Embryonic facial prominence (tissue), 1 donor: ENCODE measurements around the gene CELSR2.

Experiments
- DNase-seq: peaks from one replicate; pipeline ENCODE4 v3.0.0-alpha.2; 2016; ENCODE audit errors: extremely low spot score

CELSR2 gene

GRCh38 chr1:109231066-109231465, 18.3 kb upstream of the CELSR2 start:
- no peak for DNase-seq

DNA sequence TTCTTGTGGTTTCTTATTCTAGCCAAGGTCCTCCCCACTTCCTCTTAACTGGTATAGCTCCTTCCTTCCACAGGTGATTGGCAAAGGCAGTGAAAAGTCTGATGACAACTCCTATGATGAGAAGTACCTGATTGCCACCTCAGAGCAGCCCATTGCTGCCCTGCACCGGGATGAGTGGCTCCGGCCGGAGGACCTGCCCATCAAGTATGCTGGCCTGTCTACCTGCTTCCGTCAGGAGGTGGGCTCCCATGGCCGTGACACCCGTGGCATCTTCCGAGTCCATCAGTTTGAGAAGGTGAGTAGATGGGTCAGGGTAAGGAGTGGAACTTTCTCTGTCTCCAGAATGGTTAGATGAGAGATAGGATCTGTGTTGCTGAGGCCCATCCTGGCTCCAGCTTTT, 14.2 kb upstream of the CELSR2 start:
- DNase-seq: no peak

DNA sequence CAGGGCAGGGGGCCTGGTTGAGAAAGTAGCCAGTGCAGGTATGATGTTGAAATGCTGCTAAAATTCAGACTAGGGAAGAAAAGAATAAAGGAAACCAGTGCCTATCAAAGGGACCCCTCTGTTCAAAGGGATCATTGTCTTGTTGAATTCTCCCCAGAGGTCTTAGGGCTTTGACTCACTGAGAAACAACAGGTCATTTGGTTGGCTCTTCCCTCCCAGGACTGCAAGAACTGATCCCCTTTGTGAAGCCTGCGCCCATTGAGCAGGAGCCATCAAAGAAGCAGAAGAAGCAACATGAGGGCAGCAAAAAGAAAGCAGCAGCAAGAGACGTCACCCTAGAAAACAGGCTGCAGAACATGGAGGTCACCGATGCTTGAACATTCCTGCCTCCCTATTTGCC, 11.8 kb upstream of the CELSR2 start:
- DNase-seq: no peak

- no peak for DNase-seq
These were observed 11.0 kb upstream of the CELSR2 start for GRCh38 chr1:109238382-109238781.

DNA sequence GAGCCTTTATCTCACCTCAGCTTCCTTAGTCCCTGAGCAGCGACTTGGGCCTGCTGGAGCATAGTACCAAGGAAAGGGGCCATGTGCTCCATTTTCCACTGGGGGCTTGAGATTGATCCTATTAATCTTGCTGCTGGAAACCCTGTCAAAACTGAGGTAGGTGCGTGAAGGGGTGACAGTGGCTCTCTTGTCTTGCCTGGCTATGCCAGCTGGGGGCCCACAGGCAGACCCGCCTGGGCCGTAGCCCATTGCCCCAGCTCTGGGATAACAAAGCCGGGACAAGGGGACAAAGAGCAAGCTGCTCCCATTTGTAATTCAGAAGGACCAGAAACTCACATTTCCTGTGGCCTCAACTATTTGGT, 10.3 kb upstream of the CELSR2 start:
- no peak for DNase-seq

DNA sequence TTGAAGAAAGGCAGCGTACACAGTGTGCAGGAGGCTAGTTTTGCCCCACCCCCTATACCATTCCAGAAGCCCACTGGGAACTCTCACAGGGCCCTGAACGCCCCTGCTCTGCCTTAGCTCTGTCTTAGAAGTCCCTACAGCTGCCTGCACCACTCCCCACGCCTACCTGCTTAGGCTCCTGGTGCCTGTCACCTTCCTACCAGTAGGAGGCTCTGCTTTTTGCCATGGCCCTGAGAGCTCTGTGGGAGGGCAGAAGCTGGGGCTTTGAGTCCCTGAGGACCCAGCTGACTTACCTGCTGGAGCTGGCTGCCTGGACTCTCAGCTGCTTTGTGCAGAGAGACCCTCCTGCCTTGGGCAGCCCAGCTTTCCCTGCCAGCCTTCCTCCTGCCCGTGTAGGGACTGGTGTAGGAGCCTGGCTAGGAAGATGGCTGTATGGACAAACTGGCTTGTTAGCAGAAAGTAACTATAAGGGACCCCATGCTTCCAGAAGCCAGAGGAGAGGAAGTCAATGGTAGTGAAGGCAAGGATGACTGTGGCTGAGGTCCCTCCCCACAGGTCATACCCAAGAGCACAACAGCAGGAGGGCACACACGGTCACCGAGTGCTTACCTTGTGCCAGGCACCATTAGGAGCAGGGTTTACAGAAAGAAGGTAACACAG, 9.8 kb upstream of the CELSR2 start:
- DNase-seq: no peak

GRCh38 chr1:109240158-109241152, 8.9 kb upstream of the CELSR2 start:
- DNase-seq: peak; percentile 34

DNA sequence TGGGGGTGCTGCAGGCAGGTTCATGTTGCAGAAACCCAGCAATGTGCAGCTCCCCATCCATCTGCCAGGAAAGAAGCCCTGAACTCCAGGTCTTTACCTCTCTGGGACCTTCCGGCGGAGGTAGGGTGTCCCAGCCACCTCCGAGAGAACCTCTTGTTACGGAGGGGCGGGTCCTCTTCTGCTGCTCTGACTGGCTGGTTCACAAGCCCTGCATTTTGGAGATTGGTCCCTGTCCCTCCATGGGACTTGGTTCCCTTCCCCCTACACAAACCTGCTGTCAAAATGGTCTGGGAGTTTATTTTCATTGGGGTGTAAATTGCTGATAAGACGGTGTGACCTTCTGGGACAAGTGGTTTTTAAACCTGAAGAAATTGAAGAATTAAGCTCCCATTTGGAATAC, 8.0 kb upstream of the CELSR2 start:
- DNase-seq: no peak

GRCh38 chr1:109241841-109242345, 7.4 kb upstream of the CELSR2 start:
- no peak for DNase-seq

DNA sequence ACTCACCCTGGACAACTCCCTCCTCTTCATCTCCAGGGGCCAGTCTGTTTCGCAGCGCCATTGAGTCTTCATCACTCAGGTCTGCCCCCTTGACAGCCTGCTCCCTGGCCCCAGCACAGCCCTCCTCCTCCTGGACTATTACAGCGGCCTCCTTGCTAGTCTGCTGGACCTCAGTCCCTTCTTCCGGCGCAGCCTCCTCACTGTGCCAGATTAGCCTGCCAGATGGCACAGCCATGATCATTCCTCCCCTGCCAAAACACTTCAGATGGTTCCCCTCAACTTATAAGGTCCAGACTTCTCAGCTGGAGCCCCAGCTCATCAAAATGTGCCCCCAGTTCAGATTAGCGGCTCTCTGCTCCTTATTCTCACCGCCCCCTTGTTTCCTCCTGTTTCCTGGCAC, 7.0 kb upstream of the CELSR2 start:
- DNase-seq: no peak

- no peak for DNase-seq
These were observed 6.1 kb upstream of the CELSR2 start for GRCh38 chr1:109243221-109243620.

- no peak for DNase-seq
These were observed 5.3 kb upstream of the CELSR2 start for GRCh38 chr1:109243860-109244552.

DNA sequence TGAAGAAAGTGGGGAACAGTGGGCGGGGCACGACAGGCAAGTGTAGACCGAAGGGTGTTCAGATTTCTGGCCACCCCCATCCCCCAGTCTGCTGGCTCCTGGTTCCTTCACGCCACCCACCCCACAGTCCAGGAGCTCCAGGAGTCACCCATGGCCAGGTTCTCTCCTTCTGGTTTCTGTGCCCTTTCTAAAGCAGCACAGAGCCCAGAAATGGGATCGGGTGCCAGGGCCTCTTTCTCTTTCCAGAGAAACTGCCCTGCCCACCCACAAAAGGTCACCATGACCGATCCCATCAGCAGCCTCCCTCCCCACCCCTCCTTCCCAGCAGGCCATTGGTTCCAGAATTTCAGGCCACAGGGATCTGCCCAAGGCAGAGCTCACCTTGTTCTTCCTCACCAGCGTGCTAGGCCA, 3.2 kb upstream of the CELSR2 start:
- DNase-seq: no peak

- DNase-seq: no peak
These were observed 1.7 kb upstream of the CELSR2 start for GRCh38 chr1:109247401-109248365.

GRCh38 chr1:109248444-109248796, 919 bp upstream of the CELSR2 start:
- no peak for DNase-seq

GRCh38 chr1:109249654-109250401, 489 bp downstream of the CELSR2 start:
- DNase-seq: no peak

DNA sequence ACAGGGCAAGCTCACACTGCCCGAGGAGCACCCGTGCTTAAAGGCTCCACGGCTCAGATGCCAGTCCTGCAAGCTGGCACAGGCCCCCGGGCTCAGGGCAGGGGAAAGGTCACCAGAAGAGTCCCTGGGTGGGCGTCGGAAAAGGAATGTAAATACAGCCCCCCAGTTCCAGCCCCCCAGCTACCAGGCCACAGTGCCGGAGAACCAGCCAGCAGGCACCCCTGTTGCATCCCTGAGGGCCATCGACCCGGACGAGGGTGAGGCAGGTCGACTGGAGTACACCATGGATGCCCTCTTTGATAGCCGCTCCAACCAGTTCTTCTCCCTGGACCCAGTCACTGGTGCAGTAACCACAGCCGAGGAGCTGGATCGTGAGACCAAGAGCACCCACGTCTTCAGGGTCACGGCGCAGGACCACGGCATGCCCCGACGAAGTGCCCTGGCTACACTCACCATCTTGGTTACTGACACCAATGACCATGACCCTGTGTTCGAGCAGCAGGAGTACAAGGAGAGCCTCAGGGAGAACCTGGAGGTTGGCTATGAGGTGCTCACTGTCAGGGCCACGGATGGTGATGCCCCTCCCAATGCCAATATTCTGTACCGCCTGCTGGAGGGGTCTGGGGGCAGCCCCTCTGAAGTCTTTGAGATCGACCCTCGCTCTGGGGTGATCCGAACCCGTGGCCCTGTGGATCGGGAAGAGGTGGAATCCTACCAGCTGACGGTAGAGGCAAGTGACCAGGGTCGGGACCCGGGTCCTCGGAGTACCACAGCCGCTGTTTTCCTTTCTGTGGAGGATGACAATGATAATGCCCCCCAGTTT, 1.3 kb downstream of the CELSR2 start:
- DNase-seq: no peak

GRCh38 chr1:109251277-109252166, 2.2 kb downstream of the CELSR2 start:
- no peak for DNase-seq
